Measurements from ENCODE around the gene KCNG4. TPM values are rescaled to one million over a fixed set of nuclear protein-coding genes. Genes with fewer than 3 reads are reported as not detected.
A peak's percentile ranks its signal among the peaks of the same experiment; 100 is the strongest.

KCNG4 gene
- total and polyA plus RNA-seq, 2 experiments from 2014 or later, result 0.07 TPM; not detected in 1

DNA sequence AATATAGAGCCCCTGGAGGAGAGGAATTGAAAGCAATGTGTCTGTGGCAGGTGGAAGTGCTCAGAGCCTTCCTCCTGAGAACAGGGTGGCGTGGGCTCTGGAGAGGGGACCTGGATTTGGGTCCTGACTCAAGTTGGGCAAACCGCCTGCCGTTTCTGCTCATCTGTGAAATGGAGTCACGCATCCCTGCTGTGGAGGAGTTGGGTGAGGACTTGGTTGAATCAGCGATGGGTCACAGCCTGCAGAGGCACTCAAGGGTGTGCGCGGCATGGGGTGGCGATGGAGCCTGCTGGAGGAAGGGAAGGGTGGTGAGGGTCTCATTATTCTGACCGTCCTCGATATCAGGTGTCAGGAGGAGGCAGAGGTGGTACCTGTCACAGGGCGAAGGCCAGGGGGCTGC is 45.8 kb downstream of the KCNG4 start (continued):
- TF ChIP-seq POLR2AphosphoS5 (IDR thresholded peaks at IDR 0.05; ENCODE audit: low read depth) (no peak), ZNF331 (CRISPR knock-in tag; IDR thresholded peaks at IDR 0.05; ENCODE audit: low read depth) (no peak), ZNF114 (CRISPR knock-in tag; IDR thresholded peaks at IDR 0.05) (no peak)
- TF ChIP-seq, protein P1, sequence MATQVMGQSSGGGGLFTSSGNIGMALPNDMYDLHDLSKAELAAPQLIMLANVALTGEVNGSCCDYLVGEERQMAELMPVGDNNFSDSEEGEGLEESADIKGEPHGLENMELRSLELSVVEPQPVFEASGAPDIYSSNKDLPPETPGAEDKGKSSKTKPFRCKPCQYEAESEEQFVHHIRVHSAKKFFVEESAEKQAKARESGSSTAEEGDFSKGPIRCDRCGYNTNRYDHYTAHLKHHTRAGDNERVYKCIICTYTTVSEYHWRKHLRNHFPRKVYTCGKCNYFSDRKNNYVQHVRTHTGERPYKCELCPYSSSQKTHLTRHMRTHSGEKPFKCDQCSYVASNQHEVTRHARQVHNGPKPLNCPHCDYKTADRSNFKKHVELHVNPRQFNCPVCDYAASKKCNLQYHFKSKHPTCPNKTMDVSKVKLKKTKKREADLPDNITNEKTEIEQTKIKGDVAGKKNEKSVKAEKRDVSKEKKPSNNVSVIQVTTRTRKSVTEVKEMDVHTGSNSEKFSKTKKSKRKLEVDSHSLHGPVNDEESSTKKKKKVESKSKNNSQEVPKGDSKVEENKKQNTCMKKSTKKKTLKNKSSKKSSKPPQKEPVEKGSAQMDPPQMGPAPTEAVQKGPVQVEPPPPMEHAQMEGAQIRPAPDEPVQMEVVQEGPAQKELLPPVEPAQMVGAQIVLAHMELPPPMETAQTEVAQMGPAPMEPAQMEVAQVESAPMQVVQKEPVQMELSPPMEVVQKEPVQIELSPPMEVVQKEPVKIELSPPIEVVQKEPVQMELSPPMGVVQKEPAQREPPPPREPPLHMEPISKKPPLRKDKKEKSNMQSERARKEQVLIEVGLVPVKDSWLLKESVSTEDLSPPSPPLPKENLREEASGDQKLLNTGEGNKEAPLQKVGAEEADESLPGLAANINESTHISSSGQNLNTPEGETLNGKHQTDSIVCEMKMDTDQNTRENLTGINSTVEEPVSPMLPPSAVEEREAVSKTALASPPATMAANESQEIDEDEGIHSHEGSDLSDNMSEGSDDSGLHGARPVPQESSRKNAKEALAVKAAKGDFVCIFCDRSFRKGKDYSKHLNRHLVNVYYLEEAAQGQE (IDR thresholded peaks at IDR 0.05; ENCODE audit: unreplicated experiment), result no peak

DNA sequence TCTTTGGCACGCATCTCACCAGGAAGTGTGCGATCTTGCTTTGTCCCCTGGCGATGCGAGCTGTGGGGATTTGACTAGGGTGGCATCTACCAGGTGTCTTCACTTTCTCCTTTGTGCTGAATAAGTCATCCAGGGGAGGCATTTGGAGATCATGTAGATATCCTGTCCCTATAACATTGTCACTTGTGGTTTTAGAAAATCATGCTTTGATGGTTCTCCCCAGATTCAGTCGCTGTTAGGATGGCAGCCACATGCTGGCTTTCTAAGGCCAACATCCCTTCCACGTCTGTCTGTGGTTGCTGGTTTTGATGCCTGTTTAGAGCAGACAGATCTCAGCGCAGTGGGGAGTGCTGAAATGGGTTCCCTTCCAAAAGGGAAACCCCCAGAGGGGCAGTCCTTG is 46.3 kb downstream of the KCNG4 start:
- H3K27ac Mint-ChIP-seq, result no peak overlapping the region
- TF ChIP-seq ZNF331 (CRISPR knock-in tag; IDR thresholded peaks at IDR 0.05; ENCODE audit: low read depth), result no peak
- ATAC-seq, result no peak

DNA sequence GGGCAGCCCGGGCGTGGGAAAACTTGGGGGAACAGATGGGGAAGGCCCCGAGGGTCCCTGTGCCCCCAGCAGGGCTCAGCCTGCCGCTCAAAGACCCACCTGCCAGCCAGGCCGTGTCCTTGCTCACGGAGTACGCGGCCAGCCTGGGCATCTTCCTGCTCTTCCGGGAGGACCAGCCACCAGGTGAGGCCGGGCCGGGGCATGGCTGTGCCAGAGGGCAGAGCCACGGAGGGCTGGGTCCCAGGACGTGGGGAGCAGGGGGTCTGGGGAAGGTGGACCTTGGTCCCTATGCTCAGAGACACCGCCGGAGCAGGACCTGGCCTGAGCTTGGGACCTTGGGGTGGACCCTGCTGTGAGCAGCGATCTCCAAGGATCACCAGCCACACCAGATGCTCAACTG is 48.3 kb downstream of the KCNG4 start:
- ATAC-seq (no peak), DNase-seq (ENCODE audit: low spot score) (no peak)
- H3F3A ChIP-seq (replicated peaks; ENCODE audit: low read depth), result no peaks in the 10 kb centered on the region
- H3K4me2 ChIP-seq, result no peak overlapping the region
- no peaks in the 10 kb centered on the region for H3K36me3 ChIP-seq (ENCODE audit: insufficient read depth)
- H3K4me3 ChIP-seq, result no peak overlapping the region
- H3K27me3 ChIP-seq (ENCODE audit: insufficient read depth), result no peaks in the 10 kb centered on the region
- Mint-ChIP-seq H3K36me3 (ENCODE audit: low read depth) (no peaks in the 10 kb centered on the region; the same call in 2 of the 3 replicates), H3K27me3 (ENCODE audit: insufficient read depth, low read depth, poor library complexity) (peaks cover 6% of the 10 kb centered on the region), H3K27ac (no peak overlapping the region), H3K9me3 (no peaks in the 10 kb centered on the region), H3K4me3 (no peak overlapping the region), H3K4me1 (peaks cover 7% of the 10 kb centered on the region; the same call in 2 of the 3 replicates)
- no peaks in the 10 kb centered on the region for H3K4me1 ChIP-seq (ENCODE audit: insufficient read depth)
- H2AFZ ChIP-seq, result peak overlapping the region; percentile 56; the same call in 1 of the 2 replicates
- H3K79me2 ChIP-seq (replicated peaks; ENCODE audit: insufficient read depth), result peaks cover 3% of the 10 kb centered on the region
- H4K20me1 ChIP-seq (replicated peaks; ENCODE audit: insufficient read depth), result no peaks in the 10 kb centered on the region
- no peaks in the 10 kb centered on the region for H3K9me2 ChIP-seq (ENCODE audit: insufficient read depth)
- no peak overlapping the region for H3K27ac ChIP-seq (ENCODE audit: low read depth)
- TF ChIP-seq STAT1 (IDR thresholded peaks at IDR 0.05; ENCODE audit: unreplicated experiment) (no peak), EZH2 (IDR thresholded peaks at IDR 0.05; ENCODE audit: low read depth, unreplicated experiment) (no peak), POLR2AphosphoS5 (IDR thresholded peaks at IDR 0.05; ENCODE audit: low read depth) (no peak), CREB1 (CRISPR knock-in tag; IDR thresholded peaks at IDR 0.05; ENCODE audit: low read depth) (no peak), NANOG (IDR thresholded peaks at IDR 0.05; ENCODE audit: borderline replicate concordance) (no peak), JUNB (IDR thresholded peaks at IDR 0.05; ENCODE audit: unreplicated experiment) (no peak)
- TF ChIP-seq, protein P2, sequence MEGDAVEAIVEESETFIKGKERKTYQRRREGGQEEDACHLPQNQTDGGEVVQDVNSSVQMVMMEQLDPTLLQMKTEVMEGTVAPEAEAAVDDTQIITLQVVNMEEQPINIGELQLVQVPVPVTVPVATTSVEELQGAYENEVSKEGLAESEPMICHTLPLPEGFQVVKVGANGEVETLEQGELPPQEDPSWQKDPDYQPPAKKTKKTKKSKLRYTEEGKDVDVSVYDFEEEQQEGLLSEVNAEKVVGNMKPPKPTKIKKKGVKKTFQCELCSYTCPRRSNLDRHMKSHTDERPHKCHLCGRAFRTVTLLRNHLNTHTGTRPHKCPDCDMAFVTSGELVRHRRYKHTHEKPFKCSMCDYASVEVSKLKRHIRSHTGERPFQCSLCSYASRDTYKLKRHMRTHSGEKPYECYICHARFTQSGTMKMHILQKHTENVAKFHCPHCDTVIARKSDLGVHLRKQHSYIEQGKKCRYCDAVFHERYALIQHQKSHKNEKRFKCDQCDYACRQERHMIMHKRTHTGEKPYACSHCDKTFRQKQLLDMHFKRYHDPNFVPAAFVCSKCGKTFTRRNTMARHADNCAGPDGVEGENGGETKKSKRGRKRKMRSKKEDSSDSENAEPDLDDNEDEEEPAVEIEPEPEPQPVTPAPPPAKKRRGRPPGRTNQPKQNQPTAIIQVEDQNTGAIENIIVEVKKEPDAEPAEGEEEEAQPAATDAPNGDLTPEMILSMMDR (conservative IDR thresholded peaks at IDR 0.05; ENCODE audit: low read depth in 2 of 2), result no peak

More for the DNA sequence above, 46.3 kb downstream of the KCNG4 start:
- no peak for DNase-seq (ENCODE audit: low spot score)
- H3K4me3 ChIP-seq, result no peak overlapping the region
- H3K27me3 ChIP-seq (ENCODE audit: insufficient read depth), result no peaks in the 10 kb centered on the region
- Mint-ChIP-seq H3K9me3 (no peaks in the 10 kb centered on the region), H3K27me3 (ENCODE audit: insufficient read depth, low read depth, poor library complexity) (peaks cover 9% of the 10 kb centered on the region), H3K4me1 (peaks cover 11% of the 10 kb centered on the region; the same call in 2 of the 3 replicates), H3K36me3 (ENCODE audit: low read depth) (no peaks in the 10 kb centered on the region), H3K4me3 (no peak overlapping the region)
- no peak overlapping the region for H3K4me2 ChIP-seq
- H3K27ac ChIP-seq (ENCODE audit: low read depth), result no peak overlapping the region
- H3K9me2 ChIP-seq (ENCODE audit: insufficient read depth), result no peaks in the 10 kb centered on the region
- H3K79me2 ChIP-seq (replicated peaks; ENCODE audit: insufficient read depth), result no peaks in the 10 kb centered on the region
- no peaks in the 10 kb centered on the region for H3K36me3 ChIP-seq (ENCODE audit: insufficient read depth)
- no peak overlapping the region for H2AFZ ChIP-seq
- no peaks in the 10 kb centered on the region for H4K20me1 ChIP-seq (replicated peaks; ENCODE audit: insufficient read depth)
- H3K4me1 ChIP-seq (ENCODE audit: insufficient read depth), result no peaks in the 10 kb centered on the region
- H3F3A ChIP-seq (replicated peaks; ENCODE audit: low read depth), result no peaks in the 10 kb centered on the region

Data from GM23338 (cell line).